Activated naive CD4-positive, alpha-beta T cell treated with anti-CD3 and anti-CD28 coated beads, Interleukin-2, amount 50 U/mL, for 16 hours (primary cell): ENCODE data around the gene FNIP1.
A peak's percentile ranks its signal among the peaks of the same experiment; 100 is the strongest.
"Not testable (repeated sequence)": the region's sequence is repeated elsewhere in the genome, so short reads cannot be mapped to it uniquely, and the experiment has no call there.

Source experiments
- DNase-seq: peaks from one replicate; pipeline ENCODE4 v3.0.0-alpha.2; 2020

The FNIP1 gene

DNA sequence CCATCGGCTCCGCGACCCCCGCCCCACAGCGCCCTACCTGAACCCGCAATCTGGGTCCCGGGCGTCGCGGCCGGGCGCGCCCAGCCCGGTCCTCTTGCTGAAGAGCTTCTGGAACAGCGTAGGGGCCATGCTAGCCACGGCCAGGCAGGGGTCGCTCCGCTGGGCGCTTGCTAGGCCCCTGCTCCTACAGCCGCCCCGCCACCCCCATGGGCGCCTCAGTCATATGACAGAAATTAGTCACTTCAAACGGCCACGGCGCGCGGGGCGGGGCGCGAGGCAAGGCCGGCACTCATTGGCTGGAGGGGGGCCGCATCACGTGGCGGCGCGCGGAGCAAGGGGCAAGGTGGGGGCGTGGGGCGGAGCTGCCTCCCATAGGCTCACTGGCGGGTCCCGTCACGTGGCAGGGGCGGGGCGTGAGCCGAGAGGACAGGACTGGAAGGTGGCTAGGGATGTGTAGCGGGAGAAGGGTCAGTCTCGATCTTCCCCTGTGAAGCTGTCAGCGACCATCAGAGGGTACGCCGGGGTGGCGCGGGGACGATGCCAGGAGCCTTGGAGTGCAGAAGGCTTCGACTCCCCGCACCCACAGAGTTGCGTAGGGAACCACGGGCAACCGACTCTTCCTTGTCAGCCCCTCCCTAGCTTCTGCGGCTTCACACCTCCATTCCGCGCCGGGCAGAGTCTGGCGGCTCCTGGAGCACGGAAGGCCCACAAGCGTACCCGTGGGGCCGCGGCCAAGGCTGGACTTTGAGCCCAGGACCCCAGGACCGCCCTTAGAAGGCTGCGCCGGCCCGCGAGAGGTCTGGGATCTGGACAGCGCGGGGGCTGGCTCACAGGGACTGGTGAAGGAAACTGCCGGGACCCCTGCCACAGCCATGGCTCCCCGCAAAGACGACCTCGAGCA lies at the start of gene FNIP1:
Gene FNIP1 (minus strand): TSS at position 225 of the 901 bp plus-strand sequence. CDS start 96 bp downstream, at position 129.
- DNase-seq: peak; percentile 99

DNA sequence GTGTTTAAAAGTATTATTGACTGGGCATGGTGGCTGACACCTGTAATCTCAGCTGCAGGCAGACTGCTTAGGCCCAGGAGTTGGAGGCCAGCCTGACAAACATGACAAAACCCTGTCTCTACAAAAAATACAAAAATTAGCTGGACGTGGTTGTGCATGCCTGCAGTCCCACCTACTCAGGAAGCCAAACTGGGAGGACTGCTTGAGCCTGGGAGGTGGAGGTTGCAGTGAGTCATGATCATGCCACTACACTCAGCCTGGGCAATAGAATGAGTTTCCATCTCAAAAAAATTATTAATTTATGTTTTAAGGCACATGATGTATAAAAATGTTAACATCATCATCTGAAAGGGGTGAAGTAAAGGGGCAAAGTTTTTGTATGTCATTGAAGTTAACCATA lies 49.7 kb upstream of the FNIP1 start:
- DNase-seq: no peak

DNA sequence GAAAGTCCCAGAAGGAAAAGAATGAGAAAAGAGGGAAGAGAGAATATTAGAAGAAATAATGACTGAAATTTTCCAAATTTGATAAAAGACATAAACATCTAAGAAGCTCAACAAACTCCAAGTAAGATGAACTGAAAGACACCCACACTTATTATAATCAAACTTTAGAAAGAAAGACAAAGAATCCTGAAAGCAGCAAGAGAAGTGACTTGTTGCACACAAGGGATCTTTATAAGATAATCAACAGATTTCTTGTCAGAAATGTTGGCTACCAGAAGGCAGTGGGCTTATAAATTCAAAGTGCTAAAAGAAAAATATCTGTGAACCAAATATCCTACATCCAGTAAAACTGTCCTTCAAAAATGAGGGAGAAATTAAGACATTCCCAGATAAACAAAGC lies 49.0 kb upstream of the FNIP1 start:
- no peak for DNase-seq

DNA sequence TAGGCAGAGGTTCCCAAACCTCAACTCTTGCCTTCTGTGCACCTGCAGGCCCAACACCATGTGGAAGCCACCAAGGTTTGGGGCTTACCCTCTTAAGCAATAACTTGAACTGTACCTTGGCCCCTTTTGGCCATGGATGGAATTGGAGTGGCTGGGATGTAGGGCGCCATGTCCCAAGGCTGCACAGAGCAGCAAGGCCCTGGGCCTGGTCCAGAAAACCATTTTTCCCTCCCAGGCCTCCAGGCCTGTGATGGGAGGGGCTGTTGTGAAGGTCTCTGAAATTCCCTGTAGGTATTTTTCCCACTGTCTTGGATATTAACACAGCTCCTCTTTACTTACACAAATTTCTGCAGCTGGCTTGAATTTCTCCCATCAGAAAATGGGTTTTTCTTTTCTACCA lies 46.2 kb upstream of the FNIP1 start:
- not testable (repeated sequence) for DNase-seq

DNA sequence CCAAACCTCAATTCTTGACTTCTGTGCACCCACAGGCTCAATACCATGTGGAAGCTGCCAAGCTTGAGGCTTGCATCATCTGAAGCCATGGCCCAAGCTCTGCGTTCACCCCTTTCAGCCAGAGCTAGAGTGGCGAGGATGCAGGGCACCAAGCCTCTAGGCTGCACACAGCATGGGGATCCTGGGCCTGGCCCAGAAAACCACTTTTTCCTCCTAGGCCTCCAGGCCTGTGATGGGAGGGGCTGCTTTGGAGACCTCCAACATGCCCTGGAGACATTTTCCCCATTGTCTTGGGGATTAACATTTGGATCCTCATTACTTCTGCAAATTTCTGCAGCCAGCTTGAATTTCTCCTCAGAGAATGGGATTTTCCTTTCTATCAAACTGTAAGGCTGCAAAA lies 35.9 kb upstream of the FNIP1 start:
- not testable (repeated sequence) for DNase-seq

DNA sequence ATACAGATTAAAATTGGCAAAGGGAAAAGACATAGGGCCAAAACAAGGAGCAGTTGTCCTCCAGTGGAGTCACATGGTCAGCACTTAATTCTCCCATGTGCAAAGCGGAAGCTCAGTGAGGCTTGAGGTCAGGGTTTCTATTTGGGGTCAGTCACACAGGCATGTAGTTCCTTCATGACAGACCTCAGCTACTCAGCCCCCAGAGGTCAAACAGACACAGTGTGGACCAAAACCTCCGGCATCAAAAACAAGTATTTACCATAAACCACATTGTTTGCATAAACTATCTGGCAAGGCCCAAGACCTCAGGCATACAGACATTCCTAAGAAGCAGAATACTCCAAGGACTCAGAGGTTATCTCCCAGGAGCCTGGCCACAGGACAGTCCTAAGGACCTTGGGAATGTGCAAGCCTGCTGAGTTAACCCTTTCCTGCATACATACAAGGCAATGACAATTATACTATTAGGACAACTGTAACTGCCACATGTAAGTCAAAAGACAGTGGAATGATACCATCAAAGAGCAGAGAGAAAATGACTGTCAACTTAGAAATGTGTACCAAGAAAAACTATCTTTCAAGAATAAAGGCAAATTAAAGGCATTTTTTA lies 28.7 kb upstream of the FNIP1 start:
- no peak for DNase-seq

DNA sequence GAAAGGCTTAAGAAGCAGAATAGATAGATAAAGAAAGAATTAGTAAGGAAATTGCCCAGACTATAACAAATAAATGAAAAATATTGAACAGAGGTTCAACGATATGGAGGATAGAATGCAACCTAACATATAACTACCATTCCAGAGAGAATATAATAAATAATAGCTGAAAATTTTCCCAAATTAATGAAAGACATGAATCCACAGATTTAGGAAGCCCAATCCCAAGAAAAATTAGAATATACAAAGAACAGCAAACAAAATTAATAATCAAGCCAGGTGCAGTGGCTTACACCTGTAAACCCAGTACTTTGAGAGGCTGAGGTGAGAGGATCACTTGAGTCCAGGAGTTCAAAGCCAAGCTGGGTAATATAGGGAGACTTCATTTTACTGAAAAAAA lies 27.8 kb upstream of the FNIP1 start:
- no peak for DNase-seq

DNA sequence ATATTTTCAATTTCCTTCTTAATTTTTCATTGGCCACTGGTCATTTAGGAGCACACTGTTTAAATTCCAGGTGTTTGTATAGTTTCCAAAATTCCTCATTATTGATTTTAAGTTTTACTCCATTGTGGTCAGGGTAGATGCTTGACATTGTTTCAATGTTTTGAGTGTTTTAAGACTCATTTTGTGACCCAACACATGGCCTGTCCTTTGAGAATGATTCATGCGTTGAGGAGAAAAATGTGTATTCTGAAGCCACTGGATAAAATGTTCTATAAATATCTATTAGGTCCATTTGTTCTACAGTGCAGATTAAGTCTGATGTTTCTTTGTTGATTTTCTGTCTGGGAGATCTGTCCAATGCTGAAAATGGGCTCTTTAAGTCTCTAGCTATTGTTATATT lies 24.4 kb upstream of the FNIP1 start:
- DNase-seq: no peak

DNA sequence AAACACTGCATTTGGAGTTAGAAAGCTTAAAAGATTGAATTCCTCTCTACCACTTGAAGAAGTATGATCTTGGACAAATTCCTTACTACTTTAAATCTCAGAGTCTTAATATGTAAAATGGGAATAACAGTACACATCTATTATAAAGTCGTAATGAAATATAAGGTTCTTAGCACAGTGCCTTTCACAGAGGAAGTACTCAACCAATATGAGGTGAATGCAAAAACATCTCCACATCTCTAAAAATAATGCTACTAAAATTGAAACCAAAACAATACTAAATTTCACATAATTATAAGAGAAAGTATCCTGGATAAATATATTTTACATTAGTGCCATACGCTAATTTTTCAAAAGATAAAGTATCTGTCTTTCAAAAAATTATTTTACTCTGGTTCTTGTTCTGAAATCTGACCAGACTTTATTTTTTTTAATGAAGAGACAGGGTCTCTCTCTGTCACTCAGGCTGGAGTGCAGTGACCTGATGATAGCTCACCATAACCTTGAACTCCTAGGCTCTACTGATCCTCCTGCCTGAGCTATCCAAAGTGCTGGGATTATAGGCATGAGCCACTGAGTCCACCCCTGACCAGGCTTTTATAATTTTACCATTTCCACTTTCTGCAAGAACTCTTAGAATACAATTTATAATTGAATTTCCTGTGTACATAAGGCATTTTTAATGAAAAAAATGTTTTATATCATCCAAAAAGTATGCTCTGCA lies 21.3 kb upstream of the FNIP1 start:
- no peak for DNase-seq

DNA sequence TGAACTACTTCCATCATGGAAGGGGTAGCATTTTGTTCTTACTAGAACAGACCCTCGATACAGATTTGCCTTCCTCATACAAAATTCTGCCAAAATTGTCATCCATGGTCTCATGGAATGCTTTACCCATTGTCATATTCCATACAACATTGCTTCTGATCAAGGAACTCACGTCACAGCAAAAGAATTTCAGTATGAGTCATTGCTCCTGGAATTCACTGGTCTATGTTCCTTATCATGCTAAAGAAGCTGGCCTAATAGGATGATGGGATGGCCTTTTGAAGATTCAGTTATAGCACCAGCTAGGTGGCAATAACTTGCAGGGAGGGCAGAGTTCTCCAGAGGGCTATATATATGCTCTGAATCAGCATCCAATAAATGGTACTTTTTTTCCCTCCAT lies 18.2 kb upstream of the FNIP1 start:
- DNase-seq: no peak

DNA sequence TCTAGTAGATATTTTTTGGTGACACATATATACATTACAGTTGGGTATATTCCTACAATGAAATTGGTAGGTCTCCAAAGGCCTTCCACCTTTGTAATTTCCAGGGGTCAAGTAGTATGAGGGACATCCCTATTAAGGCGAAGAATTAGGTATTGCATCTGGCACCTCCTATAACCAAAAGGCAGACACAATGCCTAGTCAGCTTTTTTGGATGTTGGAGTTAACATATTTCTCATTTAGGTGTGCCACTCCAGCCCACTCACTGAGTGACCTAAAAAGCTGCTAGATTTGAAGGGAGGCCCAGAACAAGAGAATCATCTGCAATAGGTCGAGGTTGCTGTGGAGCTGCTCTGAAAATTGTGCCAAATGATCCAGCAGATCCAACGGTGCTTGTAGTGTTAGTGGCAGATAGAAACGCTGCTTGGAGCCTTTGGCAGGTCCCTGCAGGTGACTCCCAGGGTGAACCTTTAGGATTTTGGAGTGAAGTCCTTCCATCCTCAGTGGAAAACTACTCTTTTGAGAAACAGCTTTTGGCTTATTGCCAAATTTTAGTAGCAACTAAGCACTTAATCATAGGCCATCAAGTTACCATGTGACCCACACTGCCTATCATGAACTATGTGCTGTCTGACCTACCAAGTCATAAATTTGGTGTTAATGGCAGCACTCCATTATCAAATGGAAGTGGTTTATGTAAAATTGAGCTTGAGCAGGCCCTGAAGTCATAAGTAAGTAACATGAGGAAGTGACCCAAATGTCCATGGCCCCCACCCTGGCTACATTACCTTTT lies 15.7 kb upstream of the FNIP1 start:
- DNase-seq: no peak

DNA sequence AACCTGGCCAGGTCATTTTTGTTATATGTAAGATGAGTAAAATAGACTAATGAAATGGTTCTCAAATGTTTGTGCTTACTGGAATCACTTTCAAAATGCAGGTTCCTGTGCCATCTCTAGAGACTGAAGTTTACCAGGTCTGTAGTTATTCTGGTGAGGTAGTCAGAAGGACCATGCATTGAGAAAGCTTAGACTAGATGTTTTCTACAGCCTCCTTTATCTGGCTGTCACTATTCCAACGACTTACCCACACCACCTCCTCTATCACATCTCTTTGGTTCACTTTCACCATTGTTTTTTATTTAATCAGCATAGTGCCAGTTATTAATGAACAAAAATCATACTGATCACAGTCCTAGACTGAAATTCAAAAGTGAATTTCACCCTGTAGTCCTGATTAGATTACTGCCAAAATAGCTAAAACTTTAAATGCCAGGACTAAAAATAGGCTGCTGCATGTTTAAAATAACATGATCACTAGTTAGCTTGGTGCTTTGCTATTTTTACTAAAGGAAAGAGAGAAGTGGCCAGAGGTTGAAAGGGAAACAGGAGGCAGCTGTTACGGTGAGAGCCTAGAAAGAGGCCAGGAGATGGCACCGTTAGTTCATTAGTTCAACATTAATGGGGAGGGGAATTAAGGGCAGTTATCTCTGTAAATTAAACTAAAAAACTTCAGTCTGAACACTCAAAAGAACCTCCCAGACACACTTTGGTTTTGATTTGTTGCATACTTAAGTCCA lies 13.9 kb upstream of the FNIP1 start:
- no peak for DNase-seq

DNA sequence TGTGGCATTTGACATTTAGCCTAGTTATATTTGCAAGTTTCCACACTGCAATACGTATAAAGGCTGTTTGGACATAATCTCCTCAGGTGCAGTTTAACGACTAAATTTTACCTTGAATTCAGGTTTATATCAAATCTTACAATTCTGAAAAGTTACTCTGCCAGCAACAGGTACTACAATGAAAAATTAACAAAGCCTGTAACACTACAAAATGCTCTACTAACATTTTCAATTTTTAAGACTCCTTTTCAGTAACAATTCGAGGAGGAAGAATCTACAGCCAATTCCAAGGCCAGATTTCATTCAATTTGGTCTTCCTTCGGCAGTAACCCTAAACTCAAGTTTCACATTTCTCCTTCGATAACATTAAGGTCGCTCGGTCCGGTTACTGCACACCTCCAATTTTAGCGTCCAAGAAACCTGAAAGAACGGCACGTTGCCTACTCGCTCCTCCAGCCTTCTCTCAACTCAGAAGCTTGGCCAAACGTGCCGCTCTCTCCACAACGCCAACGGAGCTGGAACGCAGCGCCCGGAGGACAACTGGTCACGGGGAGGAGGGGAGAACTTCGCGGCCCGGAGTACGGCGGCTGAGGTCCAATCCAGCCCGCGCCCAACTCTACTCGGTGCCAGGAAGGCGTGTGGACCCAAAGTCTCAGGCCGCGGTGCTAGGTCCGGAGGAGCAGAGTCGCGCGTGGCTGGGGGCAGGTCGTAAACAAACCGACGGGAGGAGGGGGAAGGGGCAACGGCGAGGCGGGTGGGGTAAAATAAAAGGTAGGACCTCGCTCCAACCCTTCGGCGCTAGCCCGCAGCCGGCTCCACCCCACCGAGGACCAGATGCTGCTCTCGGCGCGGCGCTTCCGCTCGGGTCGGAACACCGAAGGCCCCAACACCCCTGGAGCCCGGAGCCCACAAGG lies 681 bp downstream of the FNIP1 start:
- DNase-seq: peak; percentile 34

DNA sequence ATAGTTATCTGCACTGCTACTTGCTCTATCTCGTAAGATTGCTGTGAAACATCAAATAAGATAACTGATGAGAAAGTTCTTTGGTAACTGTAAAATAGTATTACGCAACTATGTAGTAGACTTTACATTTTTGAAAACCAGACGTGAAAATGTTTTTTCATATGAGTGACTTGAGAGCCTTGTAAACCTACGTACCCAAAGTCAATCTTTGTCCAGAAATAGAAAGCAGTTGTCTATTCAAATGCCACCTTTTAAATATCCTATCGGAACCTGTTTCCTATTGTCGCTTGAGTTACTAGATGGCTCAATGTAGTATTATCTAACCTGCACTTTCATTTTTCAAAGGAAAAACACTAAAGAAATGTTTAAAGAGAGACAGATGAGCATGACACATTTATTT lies 1.6 kb downstream of the FNIP1 start:
- no peak for DNase-seq

DNA sequence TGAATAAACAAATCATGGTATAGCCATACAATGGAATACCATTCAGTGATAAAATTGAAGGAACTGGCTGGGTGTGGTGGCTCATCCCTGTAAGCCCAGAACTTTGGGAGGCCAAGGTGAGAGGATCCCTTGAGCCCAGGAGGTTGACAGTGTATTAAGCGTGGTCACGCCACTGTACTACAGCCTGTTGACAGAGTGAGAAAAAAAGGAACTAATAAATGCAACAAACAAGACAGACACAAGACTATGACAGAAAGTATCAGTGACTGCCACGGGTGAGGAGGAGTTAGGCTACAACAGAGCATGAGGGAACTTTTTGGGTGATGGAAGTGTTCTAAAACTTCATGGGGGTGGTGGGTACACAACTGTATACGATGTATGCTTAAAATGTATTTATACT lies 2.2 kb downstream of the FNIP1 start:
- DNase-seq: no peak

DNA sequence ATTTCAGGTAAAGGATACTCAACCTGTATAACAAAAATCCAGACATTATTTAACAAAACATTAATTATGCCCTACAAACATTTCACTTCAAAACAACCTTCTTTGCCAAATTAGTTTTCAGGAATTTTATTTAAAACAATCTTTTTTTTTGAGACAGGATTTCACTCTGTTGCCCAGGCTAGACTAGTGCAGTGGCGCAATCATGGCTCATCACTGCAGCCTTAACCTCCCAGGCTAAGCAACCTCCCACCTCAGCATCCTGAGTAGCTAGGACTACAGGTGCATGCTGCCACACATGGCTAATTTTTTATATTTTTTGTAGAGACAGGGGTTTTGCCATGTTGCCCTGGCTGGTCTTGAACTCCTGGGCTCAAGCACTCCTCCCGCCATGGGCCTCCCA lies 3.9 kb downstream of the FNIP1 start:
- no peak for DNase-seq

DNA sequence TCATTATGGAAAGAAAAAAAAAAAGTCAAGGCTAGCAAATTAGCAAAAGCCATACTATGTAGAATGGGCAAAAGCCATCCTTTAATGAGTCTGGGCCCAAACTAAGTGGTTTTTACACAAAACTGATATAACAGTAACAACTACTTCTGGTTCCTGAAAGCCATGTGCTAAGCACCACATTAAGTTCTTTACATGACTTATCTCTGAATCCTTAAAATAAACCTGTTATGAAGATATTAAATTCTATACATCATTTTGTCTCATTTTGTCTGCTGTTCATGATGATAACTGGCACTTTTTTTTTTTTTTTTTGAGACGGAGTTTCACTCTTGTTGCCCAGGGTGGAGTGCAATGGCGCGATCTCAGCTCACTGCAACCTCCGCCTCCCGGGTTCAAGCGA lies 5.0 kb downstream of the FNIP1 start:
- DNase-seq: no peak

DNA sequence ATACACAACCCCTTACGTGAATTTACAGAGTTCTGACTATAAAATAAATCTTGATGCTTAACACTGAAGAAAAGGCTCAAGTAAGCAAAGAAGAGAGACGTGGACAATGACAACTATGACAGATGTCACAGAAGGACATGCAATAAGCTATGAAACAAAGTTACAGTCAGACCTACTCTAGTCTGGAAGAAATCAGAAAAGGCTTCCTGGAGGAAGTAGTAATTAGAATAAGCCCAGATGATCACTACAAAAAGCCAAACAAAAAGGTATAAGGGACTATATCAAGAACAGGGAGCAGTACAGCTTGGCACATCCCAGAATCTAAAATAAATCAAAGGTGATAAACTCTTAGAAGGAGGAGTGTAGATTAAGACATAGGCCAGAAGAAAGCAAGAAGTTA lies 6.3 kb downstream of the FNIP1 start:
- no peak for DNase-seq

DNA sequence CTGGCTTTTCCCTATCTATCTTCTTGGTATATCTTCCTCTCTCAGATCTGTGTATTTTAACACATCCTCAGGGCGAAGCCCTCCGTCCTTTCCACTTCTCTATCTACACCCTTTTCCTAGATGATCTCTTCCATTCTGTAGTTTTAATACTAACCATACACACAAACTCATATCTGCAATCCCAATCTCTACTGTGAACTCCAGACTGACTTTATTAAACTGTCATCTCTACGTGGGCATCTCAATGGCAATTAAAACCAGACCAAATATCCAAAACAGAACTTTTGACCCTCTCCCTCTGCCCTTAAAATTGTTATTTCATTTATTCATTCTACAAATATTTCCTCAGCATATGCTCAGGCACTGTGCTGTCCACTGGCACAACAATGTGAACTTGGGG lies 7.1 kb downstream of the FNIP1 start:
- no peak for DNase-seq

DNA sequence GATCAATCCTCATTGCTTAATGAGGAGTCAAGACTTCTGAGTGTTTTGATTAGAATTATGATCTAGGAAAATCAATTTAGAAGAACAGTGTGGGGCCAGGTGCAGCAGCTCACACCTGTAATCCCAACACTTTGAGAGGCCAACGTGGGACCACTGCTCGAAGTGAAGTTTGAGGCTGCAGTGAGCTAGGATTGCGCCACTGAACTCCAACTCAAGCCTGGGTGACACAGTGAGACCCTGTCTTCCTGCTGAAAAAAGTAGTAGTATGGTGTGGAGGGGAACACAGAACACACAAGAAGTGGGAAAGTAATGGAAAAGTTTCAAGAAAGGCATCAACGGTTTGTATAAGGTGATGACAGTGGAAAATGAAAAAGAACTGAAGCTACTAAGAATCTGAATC lies 9.1 kb downstream of the FNIP1 start:
- DNase-seq: no peak
